ENCODE data around the gene NF2.

The NF2 gene

DNA sequence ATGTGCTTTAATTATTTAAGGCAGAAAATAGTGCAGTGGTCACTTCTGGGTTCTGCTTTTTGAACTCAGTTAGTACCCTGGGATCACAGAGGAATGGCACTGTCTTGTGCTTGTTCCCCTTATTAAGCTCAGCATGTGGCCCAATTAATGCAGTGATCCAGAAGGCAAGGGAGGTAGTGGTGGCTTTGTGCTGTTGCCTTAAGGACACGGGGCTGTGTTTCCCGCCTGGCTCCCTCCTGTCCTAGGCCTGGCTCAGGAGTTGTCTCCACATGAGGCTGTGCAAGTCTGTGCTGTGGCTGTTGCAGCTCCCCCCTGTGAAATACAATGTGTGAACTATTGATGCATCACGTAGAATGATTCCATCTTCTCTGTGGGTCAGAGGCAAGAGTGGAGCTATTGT lies 67.2 kb downstream of the NF2 start:
- DNase-seq: no peak

DNA sequence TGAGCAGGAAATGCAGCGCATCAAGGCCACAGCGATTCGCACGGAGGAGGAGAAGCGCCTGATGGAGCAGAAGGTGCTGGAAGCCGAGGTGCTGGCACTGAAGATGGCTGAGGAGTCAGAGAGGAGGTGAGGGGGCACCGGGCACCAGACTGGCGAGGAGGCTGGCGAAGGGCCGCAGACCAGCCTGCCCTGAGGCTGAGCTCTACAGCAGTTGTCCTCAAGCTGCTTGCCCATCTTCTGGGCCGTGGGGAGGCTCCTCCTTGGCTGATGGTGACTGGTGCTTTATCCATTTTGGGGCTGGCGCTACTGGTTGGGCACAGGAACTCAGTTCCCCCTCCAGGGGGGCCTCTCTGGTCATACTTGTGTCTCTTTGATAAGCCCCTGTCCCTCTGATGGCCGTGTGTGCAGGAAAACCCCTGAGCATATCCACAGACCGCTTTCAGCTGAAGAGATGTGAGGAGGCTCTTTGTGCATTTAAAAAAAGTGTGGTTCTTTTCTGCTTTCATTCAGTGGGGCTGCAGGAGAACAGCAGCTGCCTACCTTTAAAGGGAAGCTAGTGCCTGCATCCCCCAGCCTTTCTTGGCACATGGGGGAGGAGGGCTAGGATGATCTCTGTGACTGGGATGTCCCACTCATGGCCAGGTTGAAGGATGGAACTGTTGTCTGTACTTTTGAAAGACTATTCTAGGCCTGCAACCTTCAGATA lies 70.1 kb downstream of the NF2 start:
- no peak for DNase-seq

- no peak for DNase-seq
Measured at GRCh38 chr22:29674121-29674520, 70.7 kb downstream of the NF2 start.

- no peak for DNase-seq
Measured at GRCh38 chr22:29679316-29679715, 75.9 kb downstream of the NF2 start.

GRCh38 chr22:29683536-29683935 lies 80.1 kb downstream of the NF2 start:
- DNase-seq: no peak

DNA sequence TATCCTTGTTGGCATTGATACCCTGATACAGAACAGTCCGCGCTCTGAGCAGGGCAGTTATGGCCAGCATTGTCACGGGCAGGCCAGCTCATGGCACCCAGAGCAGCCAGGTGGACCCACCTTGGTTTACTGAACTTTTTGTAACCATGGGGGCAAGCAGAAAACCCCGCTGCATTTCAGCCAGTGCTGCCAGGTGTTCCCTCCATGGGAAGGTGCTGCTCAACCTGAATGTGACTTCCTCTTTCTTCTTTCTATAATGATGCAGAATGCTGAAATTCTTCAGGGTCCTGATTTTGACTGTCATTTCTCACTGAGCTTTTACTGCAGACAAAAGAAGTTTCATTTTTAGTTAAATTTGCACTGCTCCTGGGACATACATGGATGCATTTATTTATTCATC lies 80.8 kb downstream of the NF2 start:
- no peak for DNase-seq

DNA sequence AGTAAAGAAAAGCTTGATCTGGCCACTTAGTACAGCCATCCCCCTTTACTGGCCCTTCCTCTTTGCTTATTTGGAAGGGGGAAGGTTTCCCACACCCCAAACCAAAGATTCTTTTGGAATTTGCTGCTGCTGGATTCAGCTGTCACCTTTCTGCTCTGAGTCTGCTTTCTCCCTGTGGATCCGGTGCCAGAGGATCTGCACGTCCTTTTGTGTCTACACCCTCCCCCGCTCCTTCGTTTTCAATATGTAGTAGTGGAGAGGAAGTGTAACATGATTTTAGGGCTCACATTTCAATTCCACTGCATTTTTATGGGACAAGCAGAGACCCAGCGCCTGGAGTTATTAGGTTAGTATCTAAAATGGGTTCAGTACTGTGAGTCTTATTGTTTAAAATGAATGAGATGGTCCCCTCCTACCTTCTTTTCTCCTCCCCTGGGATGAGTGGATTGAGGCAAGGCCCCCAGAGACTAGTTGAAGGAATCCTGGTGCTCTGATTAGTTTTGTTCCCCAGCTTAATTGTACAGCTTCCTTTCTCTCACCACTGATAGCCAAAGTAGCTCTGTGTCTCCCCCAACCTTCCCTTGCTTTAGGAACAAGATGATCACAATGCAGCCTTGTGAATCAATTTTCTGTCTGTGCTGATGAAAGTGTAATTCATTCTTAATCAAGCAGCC lies 85.9 kb downstream of the NF2 start:
- DNase-seq: no peak

DNA sequence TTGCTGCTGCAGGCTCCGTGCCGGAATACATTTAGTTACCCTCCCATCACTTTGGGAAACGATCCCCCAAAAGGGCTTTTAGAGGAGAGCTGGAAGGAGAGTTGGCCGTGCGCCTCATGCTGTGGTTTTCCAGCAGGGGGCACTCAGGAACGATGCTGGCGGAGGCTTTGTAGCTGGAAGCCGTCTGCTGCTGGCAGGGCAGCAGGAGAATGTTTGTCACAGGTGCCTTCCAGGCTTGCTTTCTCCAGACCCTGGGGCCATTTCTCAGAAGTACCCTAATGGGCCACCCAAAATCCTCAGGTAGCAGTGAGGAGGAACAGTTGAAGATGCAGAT lies 86.4 kb downstream of the NF2 start:
- no peak for DNase-seq

GRCh38 chr22:29690476-29690875 lies 87.0 kb downstream of the NF2 start:
- no peak for DNase-seq

DNA sequence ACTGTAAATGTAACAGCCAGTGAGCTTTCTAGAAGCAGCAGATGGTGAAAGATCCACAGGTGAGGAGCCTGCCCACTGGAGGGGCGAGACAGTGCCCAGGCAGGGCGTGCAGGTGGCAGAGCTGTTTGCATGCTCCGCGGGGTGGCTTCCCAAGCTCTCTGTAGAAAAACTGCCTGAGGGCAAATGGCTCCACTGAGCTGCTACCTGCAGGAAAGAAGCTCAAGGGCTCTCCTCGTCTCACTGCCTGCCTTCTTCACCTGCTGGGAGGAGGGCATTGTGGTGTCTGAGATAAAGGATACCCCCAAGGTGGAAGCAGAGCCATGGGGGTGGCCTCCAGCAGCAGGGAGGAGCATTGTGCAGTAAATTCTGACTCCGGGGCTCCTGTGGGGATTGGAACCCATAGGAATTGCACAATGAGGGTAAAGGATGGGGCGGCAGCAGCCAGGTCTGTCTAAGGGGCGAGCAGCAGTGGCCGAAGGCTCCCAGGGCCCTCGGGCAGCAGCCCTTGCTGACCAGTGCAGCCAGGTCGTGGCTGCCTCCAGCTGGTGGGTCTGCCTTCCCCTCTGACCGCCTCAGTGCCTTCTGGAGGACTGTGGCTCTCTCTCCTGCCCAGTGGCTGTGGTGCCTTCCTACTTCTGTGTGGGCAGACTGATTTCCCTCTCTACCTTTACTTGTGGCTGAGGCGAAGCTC lies 88.3 kb downstream of the NF2 start:
- no peak for DNase-seq

DNA sequence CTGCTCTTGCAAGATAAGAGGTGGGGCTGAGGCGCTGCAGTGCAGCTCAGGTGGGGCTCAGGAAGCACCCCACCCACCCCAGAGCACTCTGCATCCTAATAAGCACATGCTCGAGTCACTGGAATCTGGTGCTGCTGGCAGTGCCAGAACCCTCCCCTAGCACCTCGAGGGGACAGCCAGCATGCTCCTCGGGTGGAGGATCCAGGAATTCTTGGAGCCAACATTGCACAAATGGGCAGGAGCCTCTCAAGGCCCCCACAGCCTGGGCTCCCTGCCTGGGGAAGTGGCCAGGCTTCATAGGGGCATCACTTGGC lies 88.9 kb downstream of the NF2 start:
- DNase-seq: no peak

DNA sequence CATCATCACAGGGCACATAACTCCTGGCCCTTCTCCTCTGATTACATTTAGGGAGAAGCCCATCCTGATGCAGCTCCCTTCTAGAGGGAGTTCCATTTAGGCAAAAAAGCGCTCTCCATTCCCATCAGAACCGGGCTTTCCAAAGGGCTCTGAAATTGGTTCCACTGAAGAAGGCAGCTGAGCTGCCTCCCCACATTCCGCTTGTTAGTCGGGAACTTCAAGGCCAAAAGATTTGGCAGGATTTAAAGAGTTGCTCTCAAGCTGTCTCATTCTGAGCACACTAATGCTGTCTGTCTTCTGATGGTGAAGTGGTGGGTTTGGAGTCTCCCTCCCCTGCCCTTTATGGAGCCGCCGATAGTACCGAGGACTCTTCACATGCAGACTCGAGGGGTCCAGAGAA lies 89.7 kb downstream of the NF2 start:
- DNase-seq: no peak

GRCh38 chr22:29693671-29694070 lies 90.2 kb downstream of the NF2 start:
- DNase-seq: no peak

DNA sequence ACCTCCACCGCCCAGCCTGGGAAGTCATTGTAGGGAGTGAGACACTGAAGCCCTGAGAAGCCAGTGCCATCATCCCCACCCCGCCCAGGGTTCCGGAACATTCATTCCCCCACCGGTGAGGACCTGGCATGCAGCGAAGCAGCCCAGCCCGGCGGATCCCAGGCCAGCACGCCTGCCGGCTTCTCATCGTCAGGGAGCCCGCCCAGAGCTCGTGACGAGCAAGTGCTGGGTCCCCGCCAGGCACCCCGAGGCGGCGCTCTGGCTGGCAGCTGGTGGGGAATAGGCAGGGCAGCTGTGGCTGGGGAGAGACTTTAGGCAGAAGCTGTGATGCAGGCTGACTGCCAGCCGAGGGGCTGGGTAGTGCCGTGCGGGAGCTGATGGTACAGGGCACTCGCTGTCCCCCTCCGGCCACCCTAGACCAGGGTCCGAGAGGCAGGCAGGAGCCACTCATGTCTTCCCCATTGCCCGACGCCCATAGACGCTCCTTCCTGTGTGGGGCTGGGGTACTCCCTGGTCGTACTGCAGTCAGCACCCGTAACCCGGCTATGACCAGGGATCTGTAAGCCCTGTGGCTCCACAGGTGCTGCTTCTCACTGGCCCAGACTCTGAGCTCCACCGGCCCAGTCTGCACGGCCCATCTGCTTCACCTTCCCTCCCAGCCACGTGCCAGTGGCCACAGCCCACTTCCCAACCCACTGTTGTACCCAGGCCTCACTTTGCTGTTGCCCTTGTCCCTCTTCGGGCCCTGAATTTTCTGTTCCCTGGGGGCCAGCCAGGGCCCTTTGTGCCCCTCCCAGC lies 91.9 kb downstream of the NF2 start:
- DNase-seq: no peak

DNA sequence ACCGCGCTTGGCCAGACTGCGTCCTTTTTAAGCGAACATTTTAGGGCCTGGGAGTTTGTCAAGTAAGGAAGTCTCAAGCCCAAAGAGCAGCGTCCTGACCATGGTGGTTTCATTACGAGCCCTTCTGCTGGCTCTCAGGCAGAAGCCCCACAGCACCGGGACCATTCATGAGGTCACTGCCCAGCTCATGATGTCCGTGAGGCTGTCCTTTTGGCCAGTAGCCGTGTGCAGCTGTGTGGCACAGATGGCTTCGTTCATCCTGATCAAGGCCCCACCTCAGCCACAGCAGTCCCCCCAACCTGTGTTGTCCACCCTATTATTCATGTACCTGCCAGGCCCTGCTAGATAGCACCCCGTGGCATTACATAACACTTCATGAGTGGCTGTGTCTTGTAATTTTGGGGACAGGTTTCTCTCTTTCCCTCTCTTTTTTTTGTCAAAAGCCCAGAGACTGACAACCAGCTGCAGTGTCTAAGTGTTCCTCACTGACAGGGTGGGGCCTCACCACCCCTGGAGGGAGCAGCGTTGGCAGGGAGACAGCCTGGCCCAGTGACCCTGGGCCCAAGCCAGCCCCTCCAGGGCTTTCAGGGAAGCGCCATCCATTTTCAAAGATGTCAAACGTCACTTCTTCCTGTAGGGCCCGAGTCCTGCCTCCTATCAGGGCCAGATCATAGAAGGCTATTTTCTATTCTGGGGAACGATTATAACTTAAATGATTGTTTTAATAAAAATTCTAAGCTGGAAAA lies 94.6 kb downstream of the NF2 start:
- DNase-seq: no peak

- DNase-seq: no peak
Measured at GRCh38 chr22:29700206-29700899, 96.9 kb downstream of the NF2 start.

GRCh38 chr22:29700900-29701154 lies 97.4 kb downstream of the NF2 start:
- no peak for DNase-seq

DNA sequence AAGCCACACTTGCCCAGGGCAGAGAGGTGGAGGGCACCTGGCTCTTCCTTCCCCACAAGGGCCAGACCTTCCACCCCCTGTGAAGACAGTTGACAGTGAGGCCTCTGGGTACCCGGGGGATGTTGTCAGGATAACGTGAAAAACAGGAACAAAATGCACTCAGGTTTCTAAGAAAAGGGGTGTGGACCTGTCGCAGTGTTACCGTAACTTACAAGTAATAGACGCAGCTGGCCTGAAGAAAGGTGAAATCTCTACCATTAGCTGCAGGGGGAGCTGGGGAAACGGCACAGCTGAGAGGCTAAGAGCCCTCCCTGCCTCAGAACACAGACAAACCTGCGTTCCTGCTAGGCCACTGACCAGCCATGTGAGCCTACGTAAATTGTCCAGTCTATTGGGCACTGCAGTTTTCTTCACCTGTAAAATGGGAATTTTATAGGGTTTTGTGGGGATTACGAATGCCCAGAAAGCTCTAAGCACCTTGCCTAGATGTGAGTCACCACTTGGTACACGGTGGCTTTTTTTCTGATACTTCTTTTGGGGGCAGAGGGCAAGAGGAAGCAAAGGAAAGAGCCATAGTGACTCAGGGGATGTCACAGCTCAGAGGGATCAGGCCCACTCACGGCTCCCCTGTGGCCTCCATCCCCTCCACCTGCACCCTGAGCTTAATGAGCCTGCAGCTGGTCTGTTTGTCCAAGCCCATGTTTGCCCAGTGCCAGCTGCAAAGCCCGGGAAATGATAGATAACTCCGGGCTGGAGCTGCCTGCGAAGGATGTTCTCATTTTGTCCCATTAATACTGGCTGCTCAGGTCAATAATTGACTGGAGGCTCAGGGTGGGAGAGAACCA lies 97.9 kb downstream of the NF2 start:
- DNase-seq: no peak

DNA sequence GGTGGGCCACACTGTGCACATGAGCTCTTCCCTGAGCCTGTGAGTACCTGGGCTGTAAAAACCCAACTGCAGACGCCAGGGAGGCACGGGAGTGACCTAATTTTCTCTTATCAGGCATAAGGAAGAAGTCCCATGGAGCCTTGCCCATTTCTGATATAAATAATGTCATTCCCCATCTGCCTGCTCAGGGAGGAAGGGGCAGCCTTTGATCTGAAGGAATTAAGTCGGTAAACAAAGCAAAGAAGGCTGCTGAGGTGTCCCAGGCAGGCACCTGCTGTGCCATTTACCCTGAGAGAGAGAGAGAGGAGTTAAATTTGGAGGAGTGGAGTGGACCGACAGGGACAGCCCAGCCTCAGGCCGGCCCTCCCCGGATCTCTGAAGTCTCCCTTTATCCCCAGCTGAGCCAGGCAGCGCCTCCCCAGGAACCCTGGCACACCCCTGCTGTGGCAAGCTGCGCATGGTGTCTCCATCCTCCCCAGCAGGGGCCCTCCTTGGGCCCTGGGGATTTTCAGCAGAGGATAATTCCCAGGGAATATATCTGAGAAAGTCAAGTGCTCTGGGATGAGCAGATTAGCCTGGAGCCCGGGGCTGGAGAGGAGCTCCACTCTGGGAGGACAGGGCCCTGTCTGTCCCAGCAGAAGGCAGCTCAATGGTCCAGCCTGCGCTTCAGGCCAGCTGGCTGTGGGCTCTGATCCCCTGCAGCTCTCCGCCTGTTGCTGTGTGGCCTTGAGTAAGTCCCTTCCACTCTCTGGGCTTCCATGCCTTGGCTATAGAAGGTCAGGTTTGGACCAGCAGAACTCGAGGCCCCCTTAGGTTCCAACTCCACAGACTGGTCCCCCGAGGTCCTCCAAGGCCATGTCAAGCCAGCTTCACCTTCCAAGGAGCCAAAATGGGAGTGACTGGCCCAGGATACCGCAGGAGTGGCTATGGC lies 98.8 kb downstream of the NF2 start:
- no peak for DNase-seq

DNA sequence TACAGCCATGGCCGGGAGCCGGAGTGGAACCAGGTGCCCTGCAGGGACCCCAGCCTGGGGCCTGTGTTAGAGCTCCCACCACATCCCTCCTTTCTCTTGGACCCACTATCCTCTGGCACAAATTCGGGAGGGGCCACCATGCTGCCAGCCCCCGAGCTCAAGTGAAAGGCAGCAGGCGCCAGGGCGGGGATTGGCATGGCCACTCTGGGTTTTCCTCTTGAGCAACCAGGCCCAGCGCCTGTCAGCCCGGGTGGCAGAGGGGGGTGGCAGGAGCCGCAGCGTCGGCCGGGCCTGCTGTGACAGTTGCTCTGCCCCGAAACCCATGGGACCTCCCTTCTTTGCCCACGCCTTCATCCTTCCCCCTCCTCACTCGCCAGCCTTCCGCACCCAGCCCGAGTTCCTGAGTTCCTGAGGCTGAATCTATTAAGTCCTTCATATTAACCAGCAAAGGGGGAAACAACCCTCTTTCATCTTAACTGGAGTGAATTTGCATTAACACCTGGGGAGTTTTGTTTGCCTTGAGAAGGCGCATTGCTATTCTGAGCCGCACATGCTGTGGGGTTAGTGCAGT lies 99.6 kb downstream of the NF2 start:
- no peak for DNase-seq
